ENCODE data around the gene ASPDH.
"Not testable (repeated sequence)": the region's sequence is repeated elsewhere in the genome, so short reads cannot be mapped to it uniquely, and the experiment has no call there.

The ASPDH gene

DNA sequence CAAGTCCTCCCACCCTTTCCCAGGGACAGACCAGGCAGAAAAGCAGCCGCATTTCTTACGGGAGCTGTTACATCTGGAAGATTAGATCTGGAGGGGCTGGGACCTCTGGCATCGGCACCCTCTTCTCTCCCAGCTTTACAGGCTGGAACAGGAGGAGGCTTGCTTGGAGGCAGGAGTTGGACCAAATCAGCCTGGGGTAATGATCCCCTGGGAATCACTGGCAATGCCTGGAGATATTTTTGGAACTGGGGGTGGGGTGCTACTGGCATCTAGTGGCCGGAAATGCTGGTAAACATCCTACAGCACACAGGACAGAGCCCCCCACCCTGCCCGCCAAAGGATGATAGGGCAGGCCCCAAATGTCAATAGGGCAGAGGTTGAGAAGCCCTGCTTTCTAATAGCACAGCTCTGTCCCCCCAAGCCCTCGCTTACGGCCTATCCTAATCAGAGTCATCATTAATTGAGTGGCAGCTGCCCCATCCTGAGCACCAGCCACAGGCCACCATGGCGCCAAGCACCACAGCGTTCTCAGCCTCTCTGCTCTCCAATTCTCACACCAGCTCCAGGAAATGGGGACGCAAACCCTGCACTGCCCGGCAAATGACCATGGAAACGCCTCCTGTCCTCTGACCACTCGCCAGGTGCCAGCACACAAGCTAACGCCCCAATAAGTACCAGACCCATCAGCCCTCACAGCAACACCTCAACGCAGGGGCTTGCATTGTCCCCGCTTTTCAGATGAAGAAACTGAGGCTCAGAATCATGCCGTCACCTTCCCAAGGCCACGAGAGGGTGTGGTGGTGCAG, 33.9 kb upstream of the ASPDH start:
- DNase-seq: peak; percentile 23

GRCh38 chr19:50546527-50547221, 33.0 kb upstream of the ASPDH start:
- DNase-seq: no peak

- DNase-seq: peak; percentile 17
Measured at GRCh38 chr19:50542943-50543342, 29.2 kb upstream of the ASPDH start.

DNA sequence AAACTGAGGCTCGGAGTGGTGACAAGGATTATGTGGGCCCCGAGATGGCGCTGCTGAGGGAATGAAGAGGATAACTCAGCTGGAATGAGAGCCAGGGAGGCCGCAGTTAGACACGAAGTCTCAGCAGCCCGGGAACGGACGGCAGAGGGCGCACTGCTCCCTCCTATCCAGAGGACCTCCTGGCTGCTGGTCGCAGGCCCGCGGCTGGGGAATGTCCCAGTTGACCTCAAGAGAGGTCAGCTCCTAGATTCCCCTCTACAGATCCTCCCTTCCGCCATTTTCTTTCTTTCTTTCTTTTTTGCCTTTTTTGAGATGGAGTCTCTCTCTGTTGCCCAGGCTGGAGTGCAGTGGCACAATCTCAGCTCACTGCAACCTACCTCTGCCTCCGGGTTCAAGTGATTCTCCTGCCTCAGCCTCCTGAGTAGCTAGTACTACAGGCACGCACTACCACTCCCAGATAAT, 24.1 kb upstream of the ASPDH start:
- DNase-seq: peak; percentile 82

- no peak for DNase-seq
Measured at GRCh38 chr19:50537306-50537685, 23.6 kb upstream of the ASPDH start.

DNA sequence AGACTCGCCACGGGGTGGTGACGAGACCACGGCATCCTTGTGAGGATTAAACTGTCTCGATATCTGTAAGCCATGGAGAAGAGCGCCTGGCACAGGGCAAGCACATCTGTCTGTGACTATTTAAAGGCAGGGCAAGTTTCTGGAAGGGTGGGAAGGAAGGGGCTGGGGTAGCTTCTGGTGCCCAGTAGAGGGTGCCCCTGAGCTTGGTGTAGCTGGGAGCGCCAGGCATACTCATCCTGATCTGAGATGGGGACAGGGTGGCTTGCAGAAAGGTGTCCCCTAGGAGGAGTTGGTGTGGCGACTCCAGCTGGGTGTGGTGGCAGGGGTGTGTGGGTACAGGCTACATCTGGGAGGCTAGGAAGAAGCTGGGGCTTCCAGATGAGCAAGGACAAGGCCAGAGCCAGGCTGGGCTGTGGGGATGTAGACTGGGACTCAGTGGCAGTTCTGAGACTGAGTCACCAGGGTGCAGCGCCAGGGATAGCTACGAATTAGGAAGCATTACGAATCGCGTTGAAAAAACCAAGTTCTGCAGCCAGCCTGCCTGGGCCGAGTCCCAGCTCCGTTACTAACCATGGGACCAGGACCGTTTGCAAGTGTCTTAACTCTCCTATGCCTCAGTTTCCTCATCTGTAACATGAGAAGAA, 23.1 kb upstream of the ASPDH start:
- no peak for DNase-seq

- DNase-seq: no peak
Measured at GRCh38 chr19:50535672-50536187, 22.0 kb upstream of the ASPDH start.

DNA sequence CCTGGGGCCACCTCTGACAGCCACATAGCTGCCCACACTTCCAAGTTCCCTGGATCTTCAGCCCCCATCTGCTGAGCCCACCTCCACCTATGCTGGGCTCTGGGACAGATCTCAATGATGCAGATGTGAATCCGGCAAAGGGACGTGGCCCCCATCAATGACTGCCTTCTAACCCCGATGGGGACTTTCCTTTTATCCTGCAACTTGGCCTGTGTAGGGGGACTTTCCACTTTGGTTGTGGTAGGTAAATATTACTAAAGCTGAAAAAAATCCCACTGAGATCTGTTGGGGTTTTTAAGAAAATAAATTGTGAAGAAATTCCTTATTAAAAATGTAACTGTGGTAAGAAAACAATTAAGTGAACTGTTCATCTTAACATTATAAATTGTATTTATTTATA, 20.8 kb upstream of the ASPDH start:
- no peak for DNase-seq

GRCh38 chr19:50532952-50533351, 19.2 kb upstream of the ASPDH start:
- DNase-seq: no peak

- DNase-seq: no peak
Measured at GRCh38 chr19:50531171-50531612, 17.5 kb upstream of the ASPDH start.

- not testable (repeated sequence) for DNase-seq
Measured at GRCh38 chr19:50528052-50528451, 14.3 kb upstream of the ASPDH start.

GRCh38 chr19:50522881-50523280, 9.2 kb upstream of the ASPDH start:
- DNase-seq: no peak

DNA sequence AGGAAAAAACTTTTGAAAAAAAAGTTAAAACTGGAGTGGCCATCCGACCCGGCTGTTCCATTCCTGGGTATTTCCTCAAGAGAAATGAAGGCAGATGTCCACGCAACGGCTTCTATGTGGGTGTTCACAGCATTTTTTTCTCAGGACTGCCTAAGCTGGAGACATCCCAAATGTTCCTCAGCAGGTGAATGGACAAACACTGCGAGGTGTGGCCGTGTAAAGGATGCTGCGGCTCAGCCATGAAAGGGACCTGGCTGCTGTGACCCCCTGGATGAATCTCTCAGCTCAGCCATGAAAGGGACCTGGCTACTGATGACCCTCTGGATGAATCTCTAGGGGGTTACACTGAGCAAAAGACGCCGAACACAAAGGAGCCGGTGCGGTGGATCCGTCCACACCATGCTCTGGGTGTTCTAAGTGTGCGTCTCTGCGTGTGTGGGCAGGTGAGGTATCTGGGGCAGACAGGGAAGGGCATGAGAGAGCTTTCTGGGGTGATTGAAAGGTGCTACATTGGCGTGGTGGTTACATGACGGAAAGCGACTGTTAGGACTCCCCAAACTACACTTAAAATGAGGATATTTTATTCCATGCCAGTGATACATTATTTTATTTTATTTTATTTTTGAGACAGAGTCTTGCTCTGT, 7.2 kb upstream of the ASPDH start:
- no peak for DNase-seq

DNA sequence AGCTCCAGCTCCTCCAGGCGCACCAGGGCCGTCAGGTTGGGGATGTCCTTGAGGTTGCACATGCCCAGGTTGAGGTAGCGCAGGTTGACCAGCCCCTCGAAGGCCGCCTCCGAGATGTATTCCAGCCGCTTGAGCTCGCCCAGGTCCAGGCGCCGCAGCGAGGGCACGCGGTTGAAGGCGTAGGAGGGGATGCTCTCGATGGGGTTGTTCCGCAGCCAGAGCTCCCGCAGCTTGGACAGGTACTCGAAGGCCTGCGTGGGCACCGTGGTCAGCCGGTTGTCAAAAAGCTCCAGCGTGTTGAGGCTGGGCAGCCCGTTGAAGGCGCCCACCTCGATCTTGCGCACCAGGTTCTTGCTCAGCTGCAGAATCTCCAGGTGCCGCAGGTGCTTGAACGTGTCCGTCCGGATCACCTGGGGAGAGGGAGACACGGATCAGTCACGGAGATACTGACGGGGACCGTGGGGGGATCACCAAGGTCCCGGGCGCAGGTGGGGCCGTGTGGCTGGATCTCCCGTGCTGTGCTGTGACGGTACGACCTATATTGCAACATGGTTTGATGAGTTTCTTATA, 5.4 kb upstream of the ASPDH start:
- no peak for DNase-seq

DNA sequence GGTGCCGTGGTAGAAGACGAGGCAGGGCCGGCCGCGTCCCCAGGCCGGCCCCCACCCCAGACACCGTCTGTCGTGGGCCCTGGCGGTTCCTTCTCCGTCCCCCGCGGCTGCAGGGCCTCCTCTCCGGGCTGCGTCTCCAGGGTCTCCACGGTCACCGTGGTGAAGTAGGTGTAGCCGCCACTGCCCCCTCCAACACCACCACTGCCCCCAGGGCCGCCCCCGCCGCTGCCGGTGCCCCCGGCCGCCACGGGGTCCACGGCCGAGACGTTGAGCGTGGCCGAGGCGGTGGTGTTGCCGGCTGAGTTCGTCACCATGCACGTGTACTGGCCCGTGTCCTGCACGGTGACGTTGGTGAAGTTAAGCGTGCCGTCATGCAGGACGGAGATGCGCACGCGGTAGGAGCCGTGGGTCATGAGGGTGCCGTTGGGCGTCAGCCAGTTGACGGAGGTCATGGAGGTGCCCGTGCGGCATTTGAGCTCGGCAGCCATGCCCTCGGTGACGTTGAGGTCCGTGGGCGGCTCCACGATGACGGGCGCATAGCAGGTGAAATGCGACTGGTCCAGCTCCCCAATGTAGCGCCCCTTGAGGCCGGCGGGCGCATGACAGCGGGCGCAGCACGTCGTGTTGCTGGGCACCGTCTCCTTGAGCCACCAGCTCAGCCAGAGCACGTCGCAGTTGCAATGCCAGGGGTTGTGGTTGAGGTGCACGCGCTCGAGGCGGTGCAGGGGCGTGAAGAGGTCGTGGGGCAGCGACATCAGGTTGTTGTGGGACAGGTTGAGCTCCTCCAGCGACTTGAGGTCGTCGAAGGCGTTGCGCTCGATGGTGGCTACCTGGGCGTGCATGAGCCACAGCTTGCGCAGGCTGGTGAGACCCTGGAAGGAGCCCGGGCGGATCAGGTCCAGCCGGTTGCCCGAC, 4.6 kb upstream of the ASPDH start:
- no peak for DNase-seq

DNA sequence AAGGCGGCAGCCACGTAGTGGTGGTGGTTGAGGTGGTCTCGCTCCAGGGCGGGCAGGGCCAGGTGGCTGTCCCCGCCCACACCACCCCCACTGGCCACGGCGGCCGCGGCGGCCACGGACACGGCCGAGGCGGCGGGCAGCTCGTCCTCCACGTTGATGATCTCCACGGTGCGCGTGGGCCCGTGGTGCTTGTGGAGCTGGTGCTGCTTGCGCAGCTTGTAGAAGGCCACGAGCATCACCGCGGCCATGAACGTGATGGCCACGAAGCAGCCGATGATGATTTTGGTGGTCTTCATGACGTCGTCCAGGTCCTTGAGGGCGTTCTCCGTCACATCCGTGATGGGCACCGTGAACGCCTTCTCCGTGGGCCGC, 4.0 kb upstream of the ASPDH start:
- no peak for DNase-seq

- no peak for DNase-seq
Measured at GRCh38 chr19:50516964-50517703, 3.4 kb upstream of the ASPDH start.

- DNase-seq: no peak
Measured at GRCh38 chr19:50516456-50516855, 2.7 kb upstream of the ASPDH start.

DNA sequence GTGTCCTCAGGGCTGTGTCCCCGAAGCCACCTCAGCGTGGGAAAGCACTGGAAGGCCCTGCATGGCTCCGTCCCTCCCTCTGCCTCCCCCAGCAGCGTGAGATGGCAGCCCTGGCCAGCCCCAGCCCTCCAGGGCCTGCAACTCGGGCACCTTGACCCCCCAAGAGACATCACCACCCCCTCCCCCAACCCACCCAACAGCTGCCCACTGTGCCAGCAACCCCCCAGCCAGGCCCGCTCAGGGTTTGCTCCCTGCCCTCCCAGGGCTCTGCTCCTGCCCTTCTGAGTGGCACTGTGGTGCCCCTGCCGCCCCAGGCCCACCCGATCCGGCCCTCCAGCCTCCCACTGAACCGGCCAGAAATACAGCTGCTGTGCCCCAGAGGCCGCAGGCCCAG, 1.5 kb upstream of the ASPDH start:
- no peak for DNase-seq

DNA sequence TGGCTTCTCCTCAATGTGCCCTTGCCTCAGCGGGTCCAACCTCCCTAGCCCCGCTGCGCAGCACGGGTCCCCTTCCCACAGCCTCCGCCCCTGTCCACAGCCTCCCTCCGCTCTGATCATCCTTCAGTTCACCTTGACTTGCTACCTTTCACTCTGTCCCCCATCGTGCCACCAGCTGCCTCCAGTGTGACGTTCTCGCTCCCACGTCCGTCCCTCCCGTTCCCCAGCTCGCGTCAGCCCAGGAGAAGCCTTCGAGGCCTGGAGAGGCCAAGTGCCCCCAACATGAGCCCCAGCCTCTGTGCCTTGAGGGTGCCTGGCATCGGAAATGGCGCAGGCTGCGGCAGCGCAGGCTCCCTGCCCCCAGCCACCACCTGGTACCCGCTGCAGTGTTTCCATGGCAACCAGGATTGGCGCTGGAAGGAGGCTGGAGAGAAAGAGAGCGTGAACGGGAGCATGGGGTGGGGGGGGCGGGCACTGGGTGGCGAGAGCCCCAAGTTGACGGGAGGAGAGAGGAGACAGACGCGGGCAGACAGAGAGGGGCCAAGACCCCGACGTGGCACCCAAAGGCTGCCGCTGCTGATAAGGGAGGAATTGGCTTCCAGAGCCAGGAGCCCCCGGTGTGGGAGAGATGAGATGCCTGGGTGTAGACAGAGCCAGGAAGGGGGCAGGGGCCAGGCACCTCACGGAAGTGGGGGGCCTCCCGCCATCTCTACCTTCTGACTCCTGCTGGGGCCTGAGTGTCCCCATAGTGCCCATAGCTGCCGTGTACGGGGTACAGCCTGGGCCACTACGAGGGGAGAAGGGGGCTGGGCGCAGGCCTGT, 844 bp upstream of the ASPDH start:
- peak; percentile 79 for DNase-seq
